NCI-H748 (cell line): ENCODE measurements around the gene FBXO2.

Source experiments
- DNase-seq: peaks from one replicate; lab custom pipeline; 2025; ENCODE audit not compliant: unreplicated experiment; lab: John Stamatoyannopoulos, UW

Gene FBXO2, protein sequence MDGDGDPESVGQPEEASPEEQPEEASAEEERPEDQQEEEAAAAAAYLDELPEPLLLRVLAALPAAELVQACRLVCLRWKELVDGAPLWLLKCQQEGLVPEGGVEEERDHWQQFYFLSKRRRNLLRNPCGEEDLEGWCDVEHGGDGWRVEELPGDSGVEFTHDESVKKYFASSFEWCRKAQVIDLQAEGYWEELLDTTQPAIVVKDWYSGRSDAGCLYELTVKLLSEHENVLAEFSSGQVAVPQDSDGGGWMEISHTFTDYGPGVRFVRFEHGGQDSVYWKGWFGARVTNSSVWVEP

DNA sequence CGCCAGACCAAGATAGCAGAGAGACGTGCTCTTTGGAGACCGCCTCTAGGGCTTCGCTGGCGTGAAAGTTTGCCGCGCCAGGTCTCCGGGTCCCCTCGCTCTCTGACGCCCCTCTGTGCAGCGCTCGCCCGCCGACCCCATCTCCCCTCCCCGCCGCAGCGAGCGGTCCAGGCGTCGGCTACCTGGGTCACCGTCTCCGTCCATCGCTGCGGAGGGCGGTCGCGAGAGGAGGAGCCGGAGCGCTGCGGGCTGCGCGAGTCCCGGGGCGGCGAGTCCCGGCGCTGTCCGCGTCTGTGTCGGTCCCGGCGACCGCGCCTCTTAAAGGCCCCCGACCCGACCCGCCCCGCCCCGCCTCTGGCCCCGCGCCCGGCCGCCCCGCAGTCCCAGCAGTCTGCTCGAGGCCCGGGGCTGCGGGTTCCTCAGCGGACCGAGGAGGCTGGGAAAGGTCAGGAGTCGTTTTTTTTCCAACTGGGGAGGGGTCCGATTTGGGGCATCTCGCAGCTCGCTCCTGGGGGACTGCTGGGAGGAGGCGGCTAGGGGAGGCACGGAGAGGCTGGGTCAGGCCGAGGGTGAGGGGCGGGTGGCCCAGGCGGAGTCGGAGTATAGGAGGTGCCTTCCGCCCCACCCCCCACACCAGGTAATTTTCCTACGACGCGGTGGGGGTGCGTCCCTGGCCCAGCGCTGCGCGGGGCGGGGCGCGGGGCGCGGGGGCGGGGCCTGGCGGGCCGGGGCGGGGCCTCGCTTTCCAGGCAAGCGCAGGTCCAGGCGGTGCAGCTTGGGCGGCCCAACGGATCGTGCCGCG is at the start of gene FBXO2, which contains the start of gene FBXO44:
Gene FBXO2, minus strand, starts transcription at position 293 of the 802 bp plus-strand sequence. Its CDS starts 89 bp downstream, at position 204.
Gene FBXO44, plus strand, starts transcription at position 741 of the 802 bp plus-strand sequence. CDS start 959 bp downstream, outside the sequence.
- DNase-seq, result peak; percentile 43

DNA sequence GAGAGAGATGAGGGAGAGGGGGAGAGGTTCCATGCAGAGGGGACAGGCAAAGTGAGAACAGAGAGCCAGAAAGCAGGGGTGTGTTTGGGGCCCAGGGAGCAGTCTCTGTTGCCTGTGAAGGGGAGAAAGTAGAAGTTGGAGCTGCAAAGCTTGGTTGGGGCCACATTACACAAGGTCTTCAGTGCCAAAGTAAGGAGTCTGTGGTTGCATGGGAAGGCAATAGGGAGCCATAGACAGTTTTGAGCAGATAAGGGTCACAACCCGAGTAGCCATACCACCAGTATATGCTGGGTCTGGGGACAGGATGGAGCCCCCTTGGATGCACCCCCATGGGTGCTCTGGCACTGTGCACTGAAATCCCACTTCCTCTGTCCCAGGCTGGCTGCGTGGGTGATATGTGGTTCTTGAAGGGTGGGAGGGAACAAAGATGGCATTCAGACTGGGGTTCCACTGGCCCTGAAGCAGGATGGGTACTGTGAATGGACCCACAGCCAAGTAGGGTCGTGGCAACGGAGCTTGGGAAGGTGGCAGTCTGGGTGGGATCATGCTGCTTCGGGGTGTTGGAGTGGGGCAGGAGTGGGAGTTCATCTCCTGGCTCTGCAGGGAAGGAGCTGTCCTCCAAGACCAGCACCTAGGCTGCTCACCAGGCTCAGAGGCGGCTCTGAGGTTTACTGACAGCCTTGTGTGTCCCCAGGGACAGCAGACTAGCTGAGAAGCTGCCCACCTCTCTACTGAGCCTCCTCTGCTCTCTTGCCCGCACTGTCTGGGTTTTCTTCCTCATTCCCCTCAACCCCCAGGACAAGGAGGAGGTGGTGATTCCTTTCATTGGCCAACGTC is 49.3 kb upstream of the FBXO2 start:
- DNase-seq, result no peak

DNA sequence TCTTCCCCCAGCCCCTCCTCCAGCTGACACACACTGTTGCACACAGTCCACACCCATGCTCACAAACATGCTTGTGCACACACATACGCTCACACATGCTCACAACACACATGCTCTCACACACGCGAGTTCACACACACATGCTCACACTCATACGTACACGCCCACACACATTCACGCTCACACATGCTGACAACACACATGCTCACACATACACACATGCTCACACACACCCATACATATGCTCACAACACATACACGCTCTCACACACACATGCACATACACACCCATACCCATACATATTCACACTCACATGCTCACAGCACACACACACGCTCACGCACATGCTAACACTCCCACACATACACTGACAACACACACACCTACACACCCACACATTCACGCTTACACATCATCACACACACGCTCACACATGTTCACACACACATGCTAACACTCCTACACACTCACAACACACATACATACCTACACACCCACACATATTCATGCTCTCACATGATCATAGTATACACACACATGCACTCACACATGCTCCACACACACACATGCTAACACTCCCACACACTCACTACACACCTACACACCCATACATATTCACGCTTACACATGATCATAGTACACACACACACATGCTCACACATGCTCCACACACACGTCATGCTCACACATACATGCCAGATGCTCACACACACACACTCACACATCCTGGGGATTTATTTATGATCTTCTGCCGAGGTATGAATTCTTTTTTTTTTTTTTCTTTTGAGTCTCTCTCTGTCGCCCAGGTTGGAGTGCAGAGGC is 48.0 kb upstream of the FBXO2 start:
- no peak for DNase-seq

DNA sequence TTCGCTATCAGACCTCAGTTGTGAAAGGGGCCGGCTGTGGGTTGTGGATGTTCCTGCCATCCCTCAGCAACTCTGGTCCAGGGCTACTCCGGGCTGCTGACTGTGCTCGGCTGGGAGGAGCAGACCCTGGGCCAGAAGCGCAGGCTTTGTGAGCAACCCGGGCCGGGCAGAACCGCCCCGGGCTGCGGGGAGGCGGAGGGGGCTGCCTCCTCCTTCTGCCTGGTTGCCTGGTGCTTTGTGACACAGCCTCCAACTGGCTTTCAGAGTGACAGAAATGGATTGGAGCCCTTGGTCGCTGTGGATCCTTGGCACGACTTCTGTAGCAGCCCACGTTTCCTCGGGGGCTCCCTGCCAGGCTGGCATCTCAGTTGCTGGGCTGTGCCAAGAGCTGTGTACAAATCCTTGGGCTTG is 47.3 kb upstream of the FBXO2 start:
- DNase-seq, result no peak

DNA sequence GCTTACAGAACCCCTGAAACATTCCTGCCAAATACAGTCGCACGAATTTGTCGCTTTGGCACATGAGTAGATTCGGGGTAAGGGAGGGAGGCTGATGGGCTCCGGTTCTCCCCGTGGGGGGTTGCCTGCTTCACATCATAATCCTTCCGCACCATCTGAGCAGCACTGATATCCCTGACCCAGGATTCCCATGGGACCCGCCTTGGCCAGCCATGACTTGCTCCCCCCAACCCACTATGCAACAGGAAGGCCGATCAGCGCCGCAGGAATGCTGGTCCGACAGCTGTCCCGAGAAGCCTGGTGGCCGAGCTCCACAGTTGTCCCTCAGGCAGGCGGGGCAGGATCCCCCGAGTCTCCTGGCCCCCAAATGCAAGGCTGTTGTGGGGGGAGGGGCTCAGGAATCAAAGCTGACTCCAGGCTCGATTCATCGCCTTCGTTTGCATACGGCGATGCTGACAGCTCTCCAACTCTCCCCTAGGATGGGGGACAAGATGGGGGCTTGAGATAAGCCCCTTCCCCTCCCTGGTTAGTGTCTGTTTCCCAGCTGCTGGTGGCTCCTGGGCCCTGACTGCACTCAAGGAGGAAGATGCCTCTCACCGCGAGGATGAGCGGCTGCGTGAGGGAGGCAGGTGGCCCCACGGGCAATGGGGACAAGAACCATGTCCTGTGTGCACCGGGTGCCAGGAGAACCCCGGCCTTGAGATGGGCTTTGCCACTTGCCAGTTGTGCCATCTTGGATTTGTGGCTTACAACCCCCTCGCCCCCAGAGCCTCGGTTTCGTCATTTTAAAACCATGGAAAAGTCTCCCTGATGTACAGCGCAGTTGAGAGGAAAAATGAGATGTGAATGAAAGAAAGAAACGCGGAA is 46.6 kb upstream of the FBXO2 start:
- no peak for DNase-seq

DNA sequence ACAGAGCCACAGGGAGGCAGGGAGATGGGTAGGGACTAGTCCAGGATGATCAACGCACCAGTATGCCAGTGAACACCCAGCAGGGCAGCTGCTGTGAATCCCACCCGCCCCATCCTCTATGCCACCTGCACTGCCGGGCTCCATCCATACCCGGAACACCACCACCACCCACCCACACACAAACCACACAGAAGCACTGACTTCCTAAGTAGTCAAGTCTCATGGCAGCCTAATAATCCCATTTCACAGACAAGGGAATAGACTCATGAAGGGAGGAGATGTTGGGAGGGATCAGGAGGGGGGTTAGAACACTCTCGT is 43.6 kb upstream of the FBXO2 start:
- DNase-seq, result no peak

DNA sequence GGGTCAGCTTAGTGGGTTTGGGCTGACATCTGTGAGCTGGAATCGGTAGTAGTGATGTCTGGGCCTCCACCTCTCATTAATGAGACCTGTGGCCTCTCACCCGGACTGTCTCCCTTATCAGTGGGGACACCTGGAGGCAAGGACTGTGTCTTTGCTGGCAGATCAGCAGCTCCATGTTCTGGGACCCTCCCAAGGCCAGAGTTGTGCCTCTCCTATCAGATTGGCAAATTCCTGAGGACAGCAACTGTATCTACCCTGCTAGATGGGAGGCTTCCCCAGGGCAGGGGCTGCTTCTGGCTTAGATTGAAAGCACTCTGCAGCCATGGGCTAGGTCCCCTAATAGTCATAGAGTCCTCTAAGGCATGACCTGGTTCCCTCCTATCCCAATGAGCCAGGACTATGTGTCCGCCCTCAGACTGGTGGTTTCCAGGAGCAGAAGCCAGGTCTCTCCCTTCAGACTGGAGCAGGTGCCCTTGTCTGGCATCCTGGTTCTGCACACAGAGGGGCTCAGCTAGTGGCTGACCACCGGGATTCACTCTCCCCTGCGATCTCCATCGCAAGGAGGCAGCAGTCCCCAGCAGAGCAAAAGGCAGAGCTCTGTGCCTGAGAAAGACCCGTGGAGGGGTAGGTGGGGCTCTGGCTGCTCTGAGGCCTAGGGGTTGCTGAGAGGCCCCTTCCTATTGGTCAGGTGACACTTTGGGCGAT is 43.1 kb upstream of the FBXO2 start:
- no peak for DNase-seq

DNA sequence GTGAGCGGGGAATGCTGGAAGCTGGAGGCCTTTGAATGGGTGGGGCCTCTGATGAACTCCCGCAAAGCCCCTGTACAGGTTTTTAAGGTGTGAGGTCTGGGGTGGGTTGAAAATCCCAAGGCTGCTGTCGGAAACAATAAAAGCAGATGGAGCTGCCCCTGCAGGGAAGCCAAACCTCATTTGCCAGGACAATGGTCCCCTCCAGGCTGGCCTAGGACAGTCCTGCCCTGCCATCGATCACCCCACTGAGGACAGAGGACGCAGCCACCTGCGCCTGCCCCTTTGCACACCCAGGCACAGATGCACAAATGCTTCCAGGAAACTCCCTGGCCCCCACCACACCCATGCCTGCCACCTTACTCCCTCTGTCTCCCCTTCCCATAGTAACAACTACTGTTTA is 41.6 kb upstream of the FBXO2 start:
- no peak for DNase-seq

DNA sequence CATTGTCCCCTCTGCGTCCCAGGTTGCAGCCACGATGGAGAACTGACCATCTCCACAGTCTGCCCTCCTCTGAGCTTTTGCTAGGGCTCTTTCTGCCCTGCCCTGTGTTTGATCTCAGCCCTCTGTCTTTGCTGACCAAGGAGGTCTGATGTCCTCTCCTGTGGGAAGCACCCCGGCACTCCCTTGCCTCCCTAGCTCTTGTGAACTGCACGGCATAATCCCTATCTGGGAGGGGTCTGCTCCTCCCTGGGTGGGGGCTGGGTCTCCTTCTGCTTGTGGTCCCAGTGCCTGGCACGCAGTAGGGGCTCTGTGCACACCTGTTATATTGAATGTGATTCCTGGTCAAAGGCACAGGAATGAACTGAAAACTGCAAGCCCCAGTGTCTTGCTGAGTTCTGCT is 39.7 kb upstream of the FBXO2 start:
- DNase-seq, result no peak

DNA sequence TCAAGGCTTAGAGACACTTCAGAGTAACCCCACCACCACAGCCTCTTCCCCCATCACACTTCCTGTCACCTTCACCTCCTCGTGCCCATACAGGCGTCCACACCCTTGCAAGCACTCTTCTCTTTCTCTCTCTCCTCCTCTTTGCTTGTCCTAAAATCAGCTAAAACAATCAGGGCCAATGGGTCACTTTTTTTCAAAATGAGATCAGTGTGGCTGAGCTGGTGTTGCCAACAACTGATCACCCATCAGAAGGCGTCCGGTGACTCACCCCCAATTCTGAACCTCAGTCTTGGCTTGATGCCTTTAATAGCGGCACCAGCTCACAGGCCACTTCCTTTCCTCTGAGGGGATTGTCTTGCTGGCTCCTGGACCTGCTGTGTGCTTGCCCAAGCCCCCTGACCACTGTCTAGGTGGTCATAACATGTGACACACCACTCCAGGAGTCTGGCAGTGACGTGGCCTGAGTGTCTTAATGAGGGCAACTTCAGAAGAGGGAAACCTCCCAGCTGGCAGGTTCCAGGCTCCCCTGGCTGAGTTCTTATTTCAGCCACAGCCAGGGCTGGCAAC is 38.9 kb upstream of the FBXO2 start:
- DNase-seq, result no peak

DNA sequence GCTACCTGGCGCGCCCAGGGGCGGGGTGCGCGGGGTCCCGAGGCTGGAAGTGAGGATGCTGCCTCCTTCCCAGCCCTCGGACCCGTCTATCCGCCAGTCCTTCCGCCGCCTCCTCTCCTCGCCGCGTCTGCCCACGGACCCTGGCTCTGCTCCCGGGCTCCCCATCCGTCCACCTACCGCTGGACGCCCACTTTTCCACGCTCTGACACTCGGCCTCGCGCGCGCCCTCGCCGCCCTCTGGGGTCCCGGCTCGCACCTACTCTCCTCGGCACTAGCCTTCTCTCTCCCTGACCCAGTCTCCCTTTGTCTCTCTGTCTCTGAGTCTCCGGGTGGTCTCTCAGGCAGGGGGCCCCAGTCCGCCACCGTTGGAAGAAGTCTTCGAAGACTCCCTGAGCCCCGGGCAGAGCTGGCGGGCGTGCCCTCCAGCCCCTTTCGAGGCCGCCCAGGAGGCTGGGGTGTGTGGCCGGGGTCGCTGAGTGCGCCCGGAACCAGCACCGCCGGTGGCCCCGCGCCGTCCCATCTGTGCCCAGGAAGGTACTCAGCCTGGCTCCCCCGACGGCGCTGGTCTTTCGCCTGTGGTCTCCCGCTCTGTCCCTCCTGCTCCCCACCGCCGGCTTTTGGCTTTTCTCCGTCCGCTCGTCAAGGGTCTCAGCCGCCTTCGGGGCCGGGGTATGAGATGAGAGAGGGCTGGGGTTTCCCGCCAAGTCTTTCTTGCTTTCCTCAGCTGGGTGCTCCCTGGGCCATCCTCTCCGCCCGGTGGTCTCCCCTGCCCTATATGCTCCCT is 37.9 kb upstream of the FBXO2 start:
- no peak for DNase-seq

DNA sequence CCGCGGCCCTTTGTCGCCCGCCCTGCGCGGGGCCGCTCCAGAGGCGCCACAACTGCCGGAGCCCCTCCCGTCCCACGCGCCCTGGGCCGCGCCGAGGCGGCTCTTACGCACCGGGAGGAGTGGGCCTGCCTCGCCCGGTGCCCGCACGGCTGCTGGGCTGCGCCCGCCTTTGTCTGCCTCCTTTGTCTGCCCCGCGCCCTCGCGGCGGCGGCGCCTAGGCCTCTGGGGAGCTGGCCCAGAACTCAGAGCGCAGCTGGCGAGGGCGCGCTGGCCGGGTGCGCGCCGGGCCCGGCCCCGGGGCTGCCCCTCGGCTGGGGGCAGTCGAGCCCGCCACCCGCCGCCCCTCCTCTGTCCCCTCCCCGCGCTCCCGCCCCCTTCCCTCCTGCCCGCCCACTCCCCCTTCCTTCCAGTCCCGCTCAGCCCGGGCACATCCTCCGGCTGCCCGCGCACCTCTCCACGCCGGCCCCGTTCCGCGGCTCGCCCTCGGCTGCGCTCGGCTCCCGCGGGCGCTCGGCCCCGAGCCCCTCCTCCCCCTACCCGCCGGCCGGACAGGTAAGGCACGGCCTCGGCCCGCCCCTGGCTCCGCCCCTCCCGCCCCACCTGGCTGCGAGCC is 37.2 kb upstream of the FBXO2 start, which contains the start of gene DRAXIN:
Gene DRAXIN, plus strand, starts transcription at position 409 of the 613 bp plus-strand sequence. CDS start 14,549 bp downstream, outside the sequence.
- peak; percentile 78 for DNase-seq

DNA sequence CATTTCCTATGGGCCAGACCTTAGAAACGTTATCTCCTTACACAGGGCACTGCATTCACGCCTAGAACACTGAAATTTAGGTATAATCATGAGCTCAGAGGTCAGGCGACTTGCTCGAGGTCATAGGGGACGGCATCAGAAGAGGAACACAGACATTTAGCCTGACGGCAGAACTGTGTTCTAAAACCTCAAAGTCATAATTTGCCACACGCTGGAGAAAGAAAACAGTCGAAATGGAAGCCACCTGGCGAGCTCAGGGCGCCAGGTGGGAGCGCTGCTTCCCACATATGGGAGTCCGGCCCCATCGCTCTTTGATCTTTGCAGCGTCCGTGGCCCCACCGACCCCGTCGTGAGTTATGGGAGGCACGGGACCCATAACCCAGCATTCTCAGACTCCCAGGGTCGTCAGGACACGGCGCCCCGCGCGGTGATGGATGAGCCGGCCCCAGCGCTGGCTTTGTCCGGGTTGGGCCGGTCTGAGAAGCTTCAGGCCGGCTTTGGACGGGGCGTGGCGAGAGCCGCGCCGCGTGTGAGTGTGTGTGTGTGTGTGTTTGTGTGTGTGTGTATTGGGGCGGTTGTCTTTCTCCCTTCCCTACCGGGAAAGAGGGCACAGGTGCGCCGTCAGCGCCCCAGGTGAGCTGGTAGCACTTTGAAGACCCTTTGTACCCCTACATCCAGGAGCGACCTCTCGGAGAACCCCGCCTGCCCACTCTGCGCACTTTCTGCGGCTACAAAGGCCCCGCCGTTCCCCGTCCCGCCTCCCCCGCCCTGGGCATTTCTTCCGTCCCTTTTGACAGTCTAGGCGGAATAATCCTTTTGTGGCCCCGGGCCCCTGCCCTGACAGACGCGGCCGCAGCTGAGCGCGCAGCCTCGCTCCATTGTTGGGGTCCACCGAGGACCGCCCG is 36.4 kb upstream of the FBXO2 start:
- peak; percentile 74 for DNase-seq

DNA sequence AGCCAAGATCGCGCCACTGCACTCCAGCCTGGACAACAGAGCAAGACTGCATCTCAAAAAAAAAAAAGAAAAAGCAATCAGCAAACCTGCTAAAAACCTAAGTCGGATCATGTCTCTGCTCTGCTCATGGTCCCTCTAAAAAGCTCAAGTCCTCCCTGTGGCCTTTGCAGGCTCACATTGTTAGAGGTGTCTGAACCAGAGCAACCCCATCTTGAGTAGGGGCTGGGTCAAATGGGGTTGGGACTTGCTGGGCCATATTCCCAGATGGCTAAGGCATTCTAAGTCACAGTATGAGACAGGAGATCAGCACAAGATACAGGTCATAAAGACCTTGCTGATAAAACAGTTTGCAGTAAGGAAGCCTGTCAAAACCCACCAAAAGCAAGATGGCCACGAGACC is 34.3 kb upstream of the FBXO2 start:
- DNase-seq, result no peak

DNA sequence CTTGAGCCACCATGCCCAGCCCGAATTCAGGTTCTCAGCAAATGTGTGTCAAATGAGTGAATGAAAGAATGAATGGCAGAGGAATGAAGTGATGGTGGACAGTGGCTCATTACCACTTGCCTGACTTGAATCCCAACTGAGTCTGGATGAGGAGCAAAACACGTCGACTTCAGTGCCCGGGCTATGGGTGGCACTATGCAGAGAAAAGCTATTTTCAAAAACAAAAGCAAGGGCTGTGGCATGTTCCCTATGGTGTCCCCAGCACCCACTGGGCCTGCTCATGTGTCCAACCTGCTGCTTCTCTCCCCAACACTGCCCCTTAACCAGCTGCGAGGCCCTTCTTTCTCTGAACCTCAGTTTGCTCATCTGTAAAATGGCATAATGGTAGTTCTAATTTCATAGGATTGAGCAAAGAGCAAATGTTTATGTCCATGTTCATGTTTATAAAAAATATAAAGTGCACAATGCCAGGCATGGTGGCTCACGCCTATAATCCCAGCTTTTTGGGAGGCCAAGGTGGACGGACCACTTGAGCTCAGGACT is 31.1 kb upstream of the FBXO2 start:
- DNase-seq, result no peak

DNA sequence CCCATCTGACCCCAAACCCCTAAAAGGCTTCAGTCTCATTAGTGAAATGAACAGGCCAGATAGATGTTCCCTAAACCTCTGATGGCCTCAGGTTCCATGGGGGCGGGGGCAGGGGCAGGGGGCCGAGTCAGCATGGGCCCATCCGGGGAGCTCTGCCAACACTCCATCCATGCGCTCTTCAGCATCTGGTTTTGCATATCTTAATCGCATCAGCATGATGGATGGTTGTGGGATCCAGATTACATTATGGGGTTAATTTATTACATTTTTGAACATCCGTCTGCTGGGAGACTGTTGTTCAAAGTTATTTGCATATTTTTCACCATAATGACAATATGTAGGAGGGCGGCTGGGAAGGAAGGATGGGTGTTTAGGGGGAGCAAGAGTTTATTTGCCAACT is 29.8 kb upstream of the FBXO2 start:
- DNase-seq, result no peak
